Muscle layer of duodenum (tissue), 2 donors: ENCODE results near the gene CCDC198.

Experiments
- H3K27ac ChIP-seq: one replicate; pipeline ENCODE4 v1.7.0; 2013; ENCODE audit warnings: mild to moderate bottlenecking, low read length
- H3K27me3 ChIP-seq: one replicate; pipeline ENCODE4 v1.7.0; 2013; ENCODE audit warnings: low read depth, mild to moderate bottlenecking, control low read depth, low read length
- H3K36me3 ChIP-seq, 2 donors: one replicate each; pipeline ENCODE4 v1.7.0; 2013; ENCODE audit warnings: low read length in 2 of 2, control low read depth in 1 of 2, mild to moderate bottlenecking in 1 of 2; ENCODE audit not compliant: insufficient read depth in 2 of 2, control insufficient read depth in 1 of 2
- H3K4me1 ChIP-seq, 2 donors: one replicate each; pipeline ENCODE4 v1.7.0; 2013; ENCODE audit warnings: low read length in 2 of 2, mild to moderate bottlenecking in 2 of 2, control low read depth in 1 of 2, moderate library complexity in 1 of 2; ENCODE audit not compliant: insufficient read depth in 2 of 2, control insufficient read depth in 1 of 2
- H3K4me3 ChIP-seq, 2 donors: one replicate each; pipeline ENCODE4 v1.7.0; 2013; ENCODE audit warnings: low read length in 2 of 2, low read depth in 1 of 2, mild to moderate bottlenecking in 1 of 2
- H3K9me3 ChIP-seq, 2 donors: one replicate each; pipeline ENCODE4 v1.7.0; 2013; ENCODE audit warnings: low read length in 2 of 2, control low read depth in 1 of 2, mild to moderate bottlenecking in 1 of 2; ENCODE audit not compliant: control insufficient read depth in 1 of 2
- donor health status: healthy.

The CCDC198 gene

DNA sequence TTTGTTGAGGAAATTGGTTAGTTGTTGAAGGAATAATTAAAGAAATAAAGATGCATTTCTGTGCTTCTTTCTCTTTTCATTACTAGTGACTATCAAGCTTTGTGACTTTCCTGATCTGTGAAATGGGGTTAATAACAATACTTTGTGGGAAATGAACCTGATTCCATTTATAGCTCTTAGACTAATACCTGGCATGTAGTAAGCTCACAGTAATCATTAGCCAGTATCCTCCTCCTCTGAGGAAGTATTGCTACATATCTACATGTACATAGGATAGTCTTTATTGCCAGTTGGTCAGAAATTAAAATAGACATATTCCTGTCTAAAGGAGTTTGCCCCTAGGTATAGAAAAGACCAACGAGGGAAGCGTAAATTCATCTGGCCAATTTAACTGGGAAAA lies 1.8 kb upstream of the CCDC198 start:
- Histone ChIP-seq H3K9me3 (no peaks in the 10 kb centered on the region), H3K4me1 (no peaks in the 10 kb centered on the region), H3K4me3 (no peak overlapping the region), H3K36me3 (no peaks in the 10 kb centered on the region), H3K27me3 (no peaks in the 10 kb centered on the region), H3K27ac (no peak overlapping the region)

DNA sequence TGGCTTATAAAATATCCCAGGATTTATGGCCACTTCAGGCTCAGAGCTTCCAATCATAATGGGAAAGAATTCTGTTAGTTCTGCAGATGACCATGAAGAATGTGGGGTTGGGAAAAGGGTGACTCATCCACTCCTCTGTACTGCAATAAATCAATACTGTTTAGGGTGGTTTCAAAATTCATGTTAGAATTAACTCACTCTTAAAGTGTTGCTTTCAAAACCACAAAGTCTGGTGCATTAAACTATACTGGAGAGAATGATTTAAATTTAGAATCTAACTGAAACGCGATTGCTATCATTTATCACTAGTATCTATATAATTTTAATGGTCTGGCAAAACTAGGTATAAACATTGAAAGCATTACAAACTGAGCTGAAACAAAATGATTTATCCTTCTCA lies 798 bp downstream of the CCDC198 start:
- no peak overlapping the region for H3K27ac ChIP-seq
- H3K9me3 ChIP-seq: no peaks in the 10 kb centered on the region
- no peaks in the 10 kb centered on the region for H3K27me3 ChIP-seq

DNA sequence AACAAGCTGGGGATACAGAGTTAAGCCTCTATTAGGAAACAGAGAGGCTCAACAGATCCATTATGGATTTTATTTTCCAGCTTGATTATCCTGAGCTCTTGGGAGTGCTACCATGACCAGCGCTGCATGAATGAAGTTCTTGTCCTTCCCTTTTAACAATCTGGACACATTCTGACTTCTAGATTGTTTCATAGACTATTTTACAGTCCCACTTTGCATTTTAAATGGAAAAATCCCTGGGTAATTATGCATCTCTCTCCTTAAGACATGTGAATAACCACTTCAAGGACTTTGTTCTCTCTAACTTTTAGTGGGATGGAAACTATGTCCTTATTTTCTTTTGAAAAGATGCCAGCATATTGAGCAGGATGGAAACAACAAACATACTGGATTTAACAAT lies 2.0 kb downstream of the CCDC198 start:
- Histone ChIP-seq H3K4me3 (no peak overlapping the region), H3K27ac (no peak overlapping the region), H3K27me3 (no peaks in the 10 kb centered on the region), H3K9me3 (no peaks in the 10 kb centered on the region), H3K4me1 (no peaks in the 10 kb centered on the region), H3K36me3 (no peaks in the 10 kb centered on the region)

More for the DNA sequence above, 798 bp downstream of the CCDC198 start:
- no peaks in the 10 kb centered on the region for H3K36me3 ChIP-seq
- no peaks in the 10 kb centered on the region for H3K4me1 ChIP-seq
- no peak overlapping the region for H3K4me3 ChIP-seq

DNA sequence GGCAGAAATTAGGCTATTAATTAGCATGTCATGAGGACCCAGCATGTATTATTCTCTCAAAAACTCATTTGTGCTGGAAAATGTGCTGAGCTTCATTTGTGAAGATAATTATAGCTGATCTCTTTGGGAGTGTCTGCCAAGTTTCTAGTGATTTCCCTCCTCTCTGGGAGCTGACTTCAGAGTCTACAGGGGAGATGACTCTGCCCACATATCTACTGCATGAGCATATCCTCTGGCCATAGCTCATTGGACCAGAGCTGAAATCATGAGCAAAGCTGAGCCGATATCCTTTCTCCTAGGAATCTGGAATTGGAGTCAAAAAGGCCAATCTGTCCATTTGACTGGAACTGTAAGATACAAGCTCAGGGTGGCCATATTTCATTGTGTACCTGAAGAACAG lies 5.9 kb downstream of the CCDC198 start:
- Histone ChIP-seq H3K4me1 (no peaks in the 10 kb centered on the region), H3K36me3 (no peaks in the 10 kb centered on the region), H3K9me3 (no peaks in the 10 kb centered on the region), H3K27me3 (no peaks in the 10 kb centered on the region), H3K4me3 (no peak overlapping the region), H3K27ac (no peak overlapping the region)

DNA sequence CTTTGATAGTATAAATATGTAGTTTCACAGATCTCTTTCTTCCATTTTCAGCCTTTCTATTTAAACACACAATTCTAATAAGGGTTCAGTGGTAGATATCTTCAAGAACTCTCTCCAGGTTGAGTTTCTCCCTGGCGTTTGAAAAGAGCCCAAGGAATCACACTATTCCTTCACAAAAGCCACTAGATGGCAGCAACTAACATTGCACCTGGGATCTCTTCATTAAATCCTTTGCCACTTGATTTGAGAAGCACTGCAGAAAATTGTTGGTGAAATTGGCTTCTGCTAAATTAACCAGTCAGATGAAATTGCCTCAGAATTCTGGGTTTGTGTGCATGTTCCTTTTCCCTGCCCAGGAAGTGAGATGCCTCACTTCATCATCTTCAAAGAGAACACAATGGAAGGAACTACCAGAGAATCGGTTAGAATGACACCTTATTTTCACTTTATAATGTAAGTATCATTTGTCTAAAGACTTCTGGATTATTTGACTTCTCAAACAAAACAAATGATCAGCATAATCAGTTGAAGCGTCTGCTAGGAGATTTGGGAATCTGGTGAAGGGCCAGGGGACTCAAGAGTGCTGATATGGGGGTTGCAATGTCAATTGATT lies 6.8 kb downstream of the CCDC198 start:
- H3K4me3 ChIP-seq: no peak overlapping the region
- no peak overlapping the region for H3K27ac ChIP-seq
- no peaks in the 10 kb centered on the region for H3K4me1 ChIP-seq
- H3K27me3 ChIP-seq: no peaks in the 10 kb centered on the region
- no peaks in the 10 kb centered on the region for H3K9me3 ChIP-seq
- H3K36me3 ChIP-seq: no peaks in the 10 kb centered on the region

DNA sequence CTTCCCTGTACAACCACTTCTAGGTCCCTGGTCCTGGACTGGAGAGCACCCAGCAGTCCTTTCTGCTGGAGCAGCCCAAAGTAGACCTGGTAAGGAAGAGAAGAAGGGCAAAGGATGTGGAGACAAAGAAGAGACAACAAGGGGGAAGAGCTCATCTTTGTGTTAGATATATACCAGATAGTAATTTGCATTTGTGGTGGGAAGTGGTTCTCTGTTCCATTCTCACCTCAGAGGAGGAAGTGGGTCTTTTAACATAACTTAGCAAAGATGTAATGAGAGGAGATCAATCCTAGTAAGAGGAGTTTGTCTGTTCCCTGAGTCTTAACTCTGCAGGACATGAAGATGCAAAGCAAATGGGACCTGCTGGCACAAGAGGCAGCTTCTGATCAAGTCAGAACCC lies 8.0 kb downstream of the CCDC198 start:
- Histone ChIP-seq H3K36me3 (no peaks in the 10 kb centered on the region), H3K27me3 (no peaks in the 10 kb centered on the region), H3K9me3 (no peaks in the 10 kb centered on the region)

DNA sequence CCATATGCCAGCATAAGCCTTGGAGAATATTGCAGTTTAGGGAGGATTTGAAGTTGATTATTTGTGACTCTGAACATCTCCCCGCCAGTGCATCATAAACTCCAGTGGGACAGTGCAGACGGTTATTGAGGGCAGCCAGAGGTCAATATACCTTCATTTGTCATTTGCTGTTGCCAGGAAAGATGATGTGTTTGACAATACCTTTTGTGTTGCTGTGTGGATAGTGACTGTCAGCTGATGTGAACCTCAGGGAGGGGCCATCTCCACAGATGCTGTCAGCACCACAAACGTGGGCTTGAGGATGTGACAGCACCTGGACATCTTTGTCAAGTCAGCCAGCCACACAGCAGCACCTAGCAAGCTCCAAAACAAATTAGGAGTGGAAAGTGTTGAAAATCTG lies 11.5 kb downstream of the CCDC198 start:
- Histone ChIP-seq H3K27ac (no peak overlapping the region), H3K27me3 (no peaks in the 10 kb centered on the region), H3K9me3 (no peaks in the 10 kb centered on the region), H3K4me3 (no peak overlapping the region), H3K4me1 (no peaks in the 10 kb centered on the region), H3K36me3 (no peaks in the 10 kb centered on the region)

More for the DNA sequence above, 8.0 kb downstream of the CCDC198 start:
- H3K27ac ChIP-seq: no peak overlapping the region
- no peaks in the 10 kb centered on the region for H3K4me1 ChIP-seq
- H3K4me3 ChIP-seq: no peak overlapping the region

DNA sequence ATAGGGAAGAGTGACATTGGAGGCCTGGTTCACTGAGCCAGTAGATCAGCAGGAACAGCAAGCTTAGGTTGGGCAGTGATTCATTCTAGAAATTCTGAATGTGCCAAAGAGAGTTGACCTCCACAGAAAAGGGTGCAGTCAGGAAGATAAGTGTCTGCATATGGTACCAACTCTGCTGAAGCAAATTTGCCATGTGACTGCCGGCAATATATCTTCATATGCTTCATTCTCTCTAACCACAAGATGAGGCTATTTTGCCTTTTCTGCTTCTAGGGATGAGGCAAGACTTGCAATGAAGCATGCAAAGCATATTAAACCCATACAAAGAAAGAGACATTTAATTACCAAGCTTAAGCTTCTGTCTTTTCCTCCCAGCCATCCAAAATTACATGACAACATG lies 13.6 kb downstream of the CCDC198 start:
- no peaks in the 10 kb centered on the region for H3K4me1 ChIP-seq
- no peaks in the 10 kb centered on the region for H3K36me3 ChIP-seq
- H3K4me3 ChIP-seq: no peak overlapping the region
- no peaks in the 10 kb centered on the region for H3K27me3 ChIP-seq
- no peaks in the 10 kb centered on the region for H3K9me3 ChIP-seq
- H3K27ac ChIP-seq: no peak overlapping the region

DNA sequence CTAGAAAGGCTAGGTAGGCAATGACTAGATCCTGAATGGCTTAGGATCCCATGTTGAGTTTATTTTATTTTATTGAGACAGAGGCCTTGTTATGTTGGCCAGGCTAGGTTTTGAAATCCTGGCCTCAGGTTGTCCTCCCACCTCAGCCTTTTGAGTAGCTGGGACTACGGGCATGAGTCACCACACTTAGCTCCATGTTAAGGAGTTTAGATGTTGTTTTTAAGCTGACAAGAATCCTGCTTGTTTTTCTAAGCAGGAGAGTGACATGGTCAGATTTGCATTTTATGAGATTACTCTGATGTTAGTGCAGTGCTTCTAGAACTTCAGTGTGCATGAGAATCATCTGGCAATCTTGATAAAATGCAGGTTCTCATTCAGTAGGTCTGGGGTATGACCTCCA lies 14.5 kb downstream of the CCDC198 start:
- Histone ChIP-seq H3K27ac (no peak overlapping the region), H3K36me3 (no peaks in the 10 kb centered on the region), H3K4me1 (no peaks in the 10 kb centered on the region), H3K4me3 (no peak overlapping the region), H3K9me3 (no peaks in the 10 kb centered on the region), H3K27me3 (no peaks in the 10 kb centered on the region)

DNA sequence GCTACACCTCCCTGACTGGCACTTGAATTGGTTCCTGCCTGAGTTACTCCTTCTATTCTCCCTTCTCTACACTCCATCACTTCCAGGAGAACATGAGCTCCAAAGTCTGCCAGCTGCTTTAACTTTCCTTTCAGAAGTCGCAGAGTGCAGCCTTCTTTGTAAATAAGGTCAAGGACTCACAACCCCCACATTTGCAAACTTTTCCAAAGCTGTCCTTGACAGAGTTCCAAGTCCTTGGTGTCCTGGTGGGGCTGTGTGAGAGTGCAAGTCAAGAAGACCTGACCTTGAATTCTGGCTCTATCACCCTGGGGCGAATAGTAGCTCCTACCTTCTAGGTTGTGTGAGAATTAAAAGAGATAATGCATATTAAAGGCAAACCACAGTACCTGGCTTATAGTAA lies 15.6 kb downstream of the CCDC198 start:
- H3K27ac ChIP-seq: no peak overlapping the region
- H3K4me3 ChIP-seq: no peak overlapping the region
- H3K9me3 ChIP-seq: no peaks in the 10 kb centered on the region
- no peaks in the 10 kb centered on the region for H3K36me3 ChIP-seq
- no peaks in the 10 kb centered on the region for H3K27me3 ChIP-seq
- H3K4me1 ChIP-seq: no peaks in the 10 kb centered on the region

DNA sequence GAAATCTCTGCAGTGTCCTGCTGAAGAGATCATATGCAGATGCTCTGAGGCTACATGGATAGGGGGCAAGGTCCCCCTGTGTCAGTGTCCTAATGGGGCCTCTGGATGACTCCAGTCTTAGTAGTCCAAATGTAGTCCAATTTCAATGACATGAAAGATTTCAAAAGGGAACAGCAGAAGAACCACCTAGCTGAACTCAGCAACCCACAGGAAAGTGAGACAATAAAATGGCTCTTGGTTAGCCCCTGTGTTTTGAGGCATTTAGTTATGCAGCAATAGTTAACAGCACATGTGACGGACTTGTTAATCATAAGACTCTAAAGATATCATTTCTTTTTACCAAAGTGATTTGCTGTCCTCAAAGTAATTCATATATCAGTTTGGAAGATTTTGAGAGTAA lies 22.7 kb downstream of the CCDC198 start:
- Histone ChIP-seq H3K27me3 (no peaks in the 10 kb centered on the region), H3K4me1 (no peaks in the 10 kb centered on the region), H3K9me3 (peaks cover 0 to 6% of the 10 kb centered on the region in 2 donors), H3K27ac (no peak overlapping the region), H3K36me3 (no peaks in the 10 kb centered on the region), H3K4me3 (no peak overlapping the region)

DNA sequence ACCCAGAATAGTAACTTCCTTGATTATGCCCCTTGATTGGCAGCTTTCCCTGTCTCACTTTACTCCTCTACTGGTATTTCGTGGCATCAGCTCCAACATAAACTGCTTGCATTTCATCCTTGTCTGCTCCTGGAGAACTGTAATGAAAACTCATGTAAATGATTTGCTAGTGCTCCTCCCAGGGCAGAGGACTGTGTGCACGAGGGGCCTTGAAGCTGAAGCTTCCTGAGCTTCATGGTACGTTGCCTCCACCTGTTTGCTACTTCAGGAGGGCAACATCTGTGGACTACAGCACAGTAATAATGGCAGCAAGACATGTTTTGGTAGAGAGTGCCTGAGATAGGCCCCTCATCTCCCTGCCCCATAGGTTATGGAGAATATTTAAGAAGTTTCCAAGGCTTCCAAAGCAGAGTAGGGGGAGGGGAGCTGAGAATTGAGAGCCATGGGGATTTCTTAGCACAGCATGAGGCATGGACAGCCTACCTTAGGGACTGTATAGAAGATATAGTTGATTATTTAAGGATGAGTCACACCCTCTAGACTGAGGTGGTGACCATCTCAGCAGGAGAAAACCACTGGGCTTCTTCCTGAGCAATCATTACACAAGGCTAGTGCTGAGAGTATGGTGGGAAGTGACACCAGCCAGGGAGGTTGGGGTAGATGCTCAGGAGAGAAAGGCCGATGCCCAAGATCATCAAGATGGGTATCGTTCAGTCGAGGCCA lies 29.5 kb downstream of the CCDC198 start:
- Histone ChIP-seq H3K9me3 (no peaks in the 10 kb centered on the region), H3K4me3 (no peak overlapping the region), H3K36me3 (no peaks in the 10 kb centered on the region), H3K4me1 (no peaks in the 10 kb centered on the region), H3K27me3 (no peaks in the 10 kb centered on the region), H3K27ac (no peak overlapping the region)
